Keratinocyte (primary cell): ENCODE data around the gene GPSM1. TPM values are rescaled to one million over a fixed set of nuclear protein-coding genes. Genes with fewer than 3 reads are reported as not detected.

Experiments used
- DNase-seq: peaks from one replicate; pipeline ENCODE4 v3.0.0-alpha.2; 2011; ENCODE audit warnings: low read depth, missing footprints, low spot score
- FAIRE-seq: peaks from 2 replicates; lab custom pipeline; 2011; peaks lifted over from hg19 to GRCh38; lab: Jason Lieb, UNC
- H2AFZ ChIP-seq: 2 replicates; pipeline ENCODE4 v1.6.0; 2012; ENCODE audit warnings: low read length, control low read depth, inconsistent platforms; ENCODE audit not compliant: control insufficient read depth
- H3K27ac ChIP-seq: 2 replicates; pipeline ENCODE4 v1.5.1; 2011; ENCODE audit warnings: low read length; ENCODE audit not compliant: control insufficient read depth, insufficient read depth
- H3K27me3 ChIP-seq: 3 replicates; pipeline ENCODE4 v1.6.0; 2011; ENCODE audit warnings: low read length; ENCODE audit not compliant: control insufficient read depth, insufficient read depth; ENCODE audit errors: extremely low read depth
- H3K36me3 ChIP-seq, 2 experiments: 2 replicates in 1 of 2; 3 replicates in 1 of 2; pipeline ENCODE4 v1.5.1; 2011; ENCODE audit warnings: low read length in 2 of 2, mild to moderate bottlenecking in 1 of 2; ENCODE audit not compliant: control insufficient read depth in 2 of 2, insufficient read depth in 2 of 2; ENCODE audit errors: extremely low read depth in 1 of 2
- H3K4me1 ChIP-seq: 3 replicates; pipeline ENCODE4 v1.5.1; 2011; ENCODE audit warnings: low read length; ENCODE audit not compliant: control insufficient read depth, insufficient read depth; ENCODE audit errors: extremely low read depth
- H3K4me2 ChIP-seq: 3 replicates; pipeline ENCODE4 v1.6.0; 2011; ENCODE audit warnings: low read depth, low read length; ENCODE audit not compliant: control insufficient read depth, insufficient read depth; ENCODE audit errors: extremely low read depth
- H3K4me3 ChIP-seq, 3 experiments: fragments of 200-600 bp in 1 of 3; sonication (generic) in 1 of 3; 2 replicates in 2 of 3; 3 replicates in 1 of 3; pipeline ENCODE4 v1.5.1; 2011 to 2016; ENCODE audit warnings: low read length in 3 of 3, mild to moderate bottlenecking in 3 of 3, control low read depth in 2 of 3, inconsistent platforms in 1 of 3, low read depth in 1 of 3, mixed read lengths in 1 of 3, mixed run types in 1 of 3, moderate library complexity in 1 of 3; ENCODE audit not compliant: control insufficient read depth in 2 of 3, insufficient read depth in 2 of 3; ENCODE audit errors: extremely low read depth in 1 of 3
- H3K79me2 ChIP-seq: 2 replicates; pipeline ENCODE4 v1.6.0; 2012; ENCODE audit warnings: low read length; ENCODE audit not compliant: control insufficient read depth, insufficient read depth
- H3K9ac ChIP-seq: 3 replicates; pipeline ENCODE4 v1.6.0; 2011; ENCODE audit warnings: low read length; ENCODE audit not compliant: control insufficient read depth, insufficient read depth; ENCODE audit errors: extremely low read depth
- H3K9me1 ChIP-seq: 3 replicates; pipeline ENCODE4 v1.6.0; 2011; ENCODE audit warnings: low read length; ENCODE audit not compliant: control insufficient read depth, insufficient read depth; ENCODE audit errors: extremely low read depth
- H3K9me3 ChIP-seq: 2 replicates; pipeline ENCODE4 v1.5.1; 2012; ENCODE audit warnings: low read depth, low read length; ENCODE audit not compliant: control insufficient read depth
- H4K20me1 ChIP-seq: 3 replicates; pipeline ENCODE4 v1.6.0; 2011; ENCODE audit warnings: low read length; ENCODE audit not compliant: control insufficient read depth, insufficient read depth; ENCODE audit errors: extremely low read depth
- CTCF ChIP-seq, 3 experiments: IDR thresholded peaks in 1 of 3; conservative IDR thresholded peaks in 1 of 3; optimal IDR thresholded peaks in 1 of 3; 2 replicates in 2 of 3; 3 replicates in 1 of 3; pipeline versions ENCODE3 to v1.5.1; 2011; ENCODE audit warnings: low read length in 3 of 3, mild to moderate bottlenecking in 3 of 3, moderate library complexity in 2 of 3, control low read depth in 1 of 3, inconsistent platforms in 1 of 3; ENCODE audit not compliant: insufficient read depth in 2 of 3; ENCODE audit errors: extremely low read depth in 1 of 3
- EZH2 ChIP-seq: IDR thresholded peaks from one replicate; pipeline ENCODE4 v1.6.1; 2012; ENCODE audit warnings: inconsistent platforms, mild to moderate bottlenecking, low read length, moderate library complexity
- dilution Hi-C: fragments of 300-500 bp; cut with MboI; formaldehyde crosslinking; loops from one replicate; pipeline ENCODE4 v1.7.0; 2020; ENCODE audit warnings: low sequenced_read_pairs; ENCODE audit not compliant: extremely low pct_ligation_motif_present
- polyA plus RNA-seq, 5 experiments: library from polyadenylated mRNA; depleted of rRNA in 3 of 5; stranded (reverse) in 3 of 5; stranded (forward) in 1 of 5; unstranded in 1 of 5; fragments of >200 nt; gene quantifications; 1 replicate in 1 of 5; 2 replicates in 3 of 5; 3 replicates in 1 of 5; pipeline versions ENCODE4 v1.2.1 to v1.2.3, GENCODE V29; 2011 to 2012; ENCODE audit warnings: missing spikeins in 2 of 5, low read depth in 1 of 5, low replicate concordance in 1 of 5

GPSM1 gene
- polyA plus RNA-seq, 1 donor (not counting 4 experiments of a cell fraction or from before 2014, with no cell fraction given): 2.5 TPM

GRCh38 chr9:136389396-136389795 lies 62.1 kb downstream of the GPSM1 start:
- no peak for DNase-seq
- no peak overlapping the region for H3K4me2 ChIP-seq
- FAIRE-seq: no peak
- H3K9ac ChIP-seq: no peak overlapping the region
- TF ChIP-seq CTCF (optimal IDR thresholded peaks at IDR 0.05 in 1 of 3, IDR thresholded peaks at IDR 0.05 in 1 of 3, conservative IDR thresholded peaks at IDR 0.05 in 1 of 3; ENCODE audit: extremely low read depth in 1 of 3, insufficient read depth in 2 of 3, low read length in 3 of 3): peak in 1 of 3 experiments; percentile 20
- no peak for TF ChIP-seq EZH2
- H3K9me3 ChIP-seq: no peaks in the 10 kb centered on the region
- H2AFZ ChIP-seq: no peak overlapping the region
- H4K20me1 ChIP-seq: peaks cover 2% of the 10 kb centered on the region
- H3K9me1 ChIP-seq: no peaks in the 10 kb centered on the region
- dilution Hi-C loops: no loop called here
- no peak overlapping the region for H3K27ac ChIP-seq
- H3K79me2 ChIP-seq: no peaks in the 10 kb centered on the region
- no peaks in the 10 kb centered on the region for H3K27me3 ChIP-seq
- H3K4me1 ChIP-seq: no peaks in the 10 kb centered on the region
- H3K36me3 ChIP-seq: peaks cover 36 to 56% of the 10 kb centered on the region in 2 experiments
- H3K4me3 ChIP-seq: no peak overlapping the region

- Histone ChIP-seq H3K27ac (no peak overlapping the region), H2AFZ (no peak overlapping the region), H3K9ac (no peak overlapping the region), H3K9me1 (no peaks in the 10 kb centered on the region), H4K20me1 (peaks cover 2% of the 10 kb centered on the region), H3K9me3 (no peaks in the 10 kb centered on the region), H3K4me1 (no peaks in the 10 kb centered on the region), H3K4me3 (no peak overlapping the region), H3K79me2 (peaks cover 9% of the 10 kb centered on the region), H3K36me3 (peaks cover 54 to 72% of the 10 kb centered on the region in 2 experiments), H3K27me3 (no peaks in the 10 kb centered on the region), H3K4me2 (no peak overlapping the region)
- FAIRE-seq: no peak
- dilution Hi-C loops: no loop called here
- TF ChIP-seq CTCF (optimal IDR thresholded peaks at IDR 0.05 in 1 of 3, IDR thresholded peaks at IDR 0.05 in 1 of 3, conservative IDR thresholded peaks at IDR 0.05 in 1 of 3; ENCODE audit: extremely low read depth in 1 of 3, insufficient read depth in 2 of 3, low read length in 3 of 3) (no peak), EZH2 (no peak)
- no peak for DNase-seq
These were observed 64.6 kb downstream of the GPSM1 start for GRCh38 chr9:136391737-136392537.
